HepG2 (cell line): ENCODE results near the gene SHANK3. TPM values are rescaled to one million over a fixed set of nuclear protein-coding genes. Genes with fewer than 3 reads are reported as not detected.

ENCODE experiments used
- HES4 ChIP-seq: sonication (generic); formaldehyde crosslinking; IDR thresholded peaks from 2 replicates; pipeline ENCODE4 v1.9.0; 2021; ENCODE audit warnings: mild to moderate bottlenecking, missing genetic modification reagents, borderline replicate concordance
- MAF1 ChIP-seq: sonication (generic); formaldehyde crosslinking; IDR thresholded peaks from 2 replicates; pipeline ENCODE4 v1.5.0; 2020; ENCODE audit warnings: missing genetic modification reagents, borderline replicate concordance
- RBAK ChIP-seq: sonication (generic); formaldehyde crosslinking; IDR thresholded peaks from 2 replicates; pipeline ENCODE4 v1.5.1; 2020; ENCODE audit warnings: mild to moderate bottlenecking, missing genetic modification reagents
- RNF2 ChIP-seq: fragments of 450-650 bp; conservative IDR thresholded peaks from 2 replicates; pipeline ENCODE4 v1.6.1; 2016; ENCODE audit warnings: low read depth
- SNRNP70 ChIP-seq: fragments of 200-400 bp; formaldehyde crosslinking; IDR thresholded peaks from 2 replicates; pipeline ENCODE4 v1.6.1; 2017; ENCODE audit warnings: mild to moderate bottlenecking, low read depth, low read length, moderate library complexity
- SRSF1 ChIP-seq: fragments of 200-400 bp; formaldehyde crosslinking; optimal IDR thresholded peaks from 2 replicates; pipeline ENCODE3; 2017; ENCODE audit warnings: mild to moderate bottlenecking, low read depth, low read length, moderate library complexity
- STAG1 ChIP-seq: sonication (generic); formaldehyde crosslinking; IDR thresholded peaks from 2 replicates; pipeline ENCODE4 v1.4.0; 2020; ENCODE audit warnings: missing genetic modification reagents
- TAF1 ChIP-seq: sonication (generic); formaldehyde crosslinking; IDR thresholded peaks from 2 replicates; pipeline ENCODE4 v1.4.0; 2020; ENCODE audit warnings: missing genetic modification reagents
- ZNF138 ChIP-seq: sonication (generic); formaldehyde crosslinking; IDR thresholded peaks from 2 replicates; pipeline ENCODE4 v1.5.0; 2020; ENCODE audit warnings: mild to moderate bottlenecking, low read depth, missing genetic modification reagents
- ZNF33B ChIP-seq: sonication (generic); formaldehyde crosslinking; IDR thresholded peaks from 2 replicates; pipeline ENCODE4 v1.5.1; 2020; ENCODE audit warnings: mild to moderate bottlenecking, missing genetic modification reagents
- ZNF567 ChIP-seq: sonication (generic); formaldehyde crosslinking; IDR thresholded peaks from 2 replicates; pipeline ENCODE4 v1.8.1; 2023; ENCODE audit warnings: mild to moderate bottlenecking, missing genetic modification reagents, borderline replicate concordance
- ZNF589 ChIP-seq: sonication (generic); formaldehyde crosslinking; conservative IDR thresholded peaks from 2 replicates; pipeline ENCODE4 v1.8.0; 2022; ENCODE audit warnings: mild to moderate bottlenecking, moderate library complexity, missing genetic modification reagents
- ZNF766 ChIP-seq: sonication (generic); formaldehyde crosslinking; IDR thresholded peaks from 2 replicates; pipeline ENCODE4 v1.5.0; 2020; ENCODE audit warnings: missing genetic modification reagents, borderline replicate concordance
- ZNF781 ChIP-seq: sonication (generic); formaldehyde crosslinking; IDR thresholded peaks from 2 replicates; pipeline ENCODE4 v1.5.1; 2020; ENCODE audit warnings: borderline replicate concordance, mild to moderate bottlenecking, missing genetic modification reagents; ENCODE audit errors: not compliant biosample characterization
- ZNF879 ChIP-seq: sonication (generic); formaldehyde crosslinking; IDR thresholded peaks from 2 replicates; pipeline ENCODE4 v1.8.1; 2023; ENCODE audit warnings: missing genetic modification reagents
- polyA plus RNA-seq, 8 experiments: library from polyadenylated mRNA; depleted of rRNA in 3 of 8; stranded (reverse) in 7 of 8; unstranded in 1 of 8; fragments of >200 nt; fragmentation: Illumina TruSeq in 4 of 8; extraction: Trizol in 4 of 8; gene quantifications; 2 replicates each; pipeline versions ENCODE4 v1.2.1 to v1.2.3, GENCODE V29; 2011 to 2016; ENCODE audit warnings: low read depth in 4 of 8, missing spikeins in 1 of 8, mixed read lengths in 1 of 8; ENCODE audit not compliant: insufficient read depth in 1 of 8
- total RNA-seq, 5 experiments: library from RNA; depleted of rRNA; stranded (reverse); fragments of >200 nt; fragmentation: Illumina TruSeq; extraction: Trizol; gene quantifications; 2 replicates each; pipeline ENCODE4 v1.2.3, GENCODE V29; 2016; ENCODE audit warnings: low read depth in 1 of 5
- TF ChIP-seq, protein P1 (sequence below): IDR thresholded peaks from 2 replicates; pipeline ENCODE4 v1.6.1; 2016
- TF ChIP-seq, protein P2 (sequence below): sonication (generic); formaldehyde crosslinking; IDR thresholded peaks from 2 replicates; pipeline ENCODE4 v1.4.0; 2020; ENCODE audit warnings: low read depth, mild to moderate bottlenecking, missing genetic modification reagents
- TF ChIP-seq, protein P3 (sequence below): fragments of 450-650 bp; IDR thresholded peaks from 2 replicates; pipeline ENCODE4 v1.6.1; 2017
- TF ChIP-seq, protein P4 (sequence below): sonication (generic); formaldehyde crosslinking; IDR thresholded peaks from 2 replicates; pipeline ENCODE4 v1.4.0; 2020; ENCODE audit warnings: missing genetic modification reagents

The SHANK3 gene
- total and polyA plus RNA-seq, 2 of the 13 experiments (the other 11 are each of a cell fraction or from before 2014, with no cell fraction given), result 2.9 to 4.6 TPM

DNA sequence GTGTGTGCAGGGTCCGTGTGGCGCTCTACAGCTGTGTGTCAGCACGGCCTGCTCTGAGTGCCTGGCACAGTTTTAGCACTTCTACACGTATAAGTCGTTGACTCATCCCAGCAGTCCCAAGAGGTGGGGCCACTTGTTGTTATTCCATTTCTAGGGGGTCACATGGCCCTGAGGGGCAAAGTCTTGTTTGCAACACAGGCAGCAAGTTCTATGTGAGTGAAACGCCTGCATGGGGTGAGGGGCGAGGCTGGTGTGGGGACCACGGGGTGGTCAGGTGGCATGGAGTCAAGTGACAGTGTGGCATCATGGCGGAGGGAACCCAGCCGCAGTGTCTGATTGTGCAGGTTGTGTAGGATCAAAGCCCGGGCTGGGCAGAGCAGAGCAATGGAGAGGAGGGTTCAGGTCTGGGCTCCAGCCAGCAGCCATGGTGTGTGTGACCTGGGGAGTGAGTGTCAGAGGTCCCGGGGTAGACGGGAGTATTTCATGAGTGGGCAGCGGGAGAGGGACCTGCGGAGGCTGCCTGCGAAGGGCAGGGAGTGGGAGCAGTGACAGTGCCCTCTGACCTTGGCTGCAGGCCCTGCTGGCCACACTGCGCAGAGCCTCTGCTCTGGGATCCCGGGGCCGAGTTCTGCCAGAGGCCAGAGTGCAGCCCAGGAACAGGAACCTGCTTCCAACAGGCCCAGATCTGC is 27.9 kb downstream of the SHANK3 start (continued):
- peak; percentile 71 for TF ChIP-seq TAF1 (CRISPR knock-in tag)
- TF ChIP-seq, protein P1, sequence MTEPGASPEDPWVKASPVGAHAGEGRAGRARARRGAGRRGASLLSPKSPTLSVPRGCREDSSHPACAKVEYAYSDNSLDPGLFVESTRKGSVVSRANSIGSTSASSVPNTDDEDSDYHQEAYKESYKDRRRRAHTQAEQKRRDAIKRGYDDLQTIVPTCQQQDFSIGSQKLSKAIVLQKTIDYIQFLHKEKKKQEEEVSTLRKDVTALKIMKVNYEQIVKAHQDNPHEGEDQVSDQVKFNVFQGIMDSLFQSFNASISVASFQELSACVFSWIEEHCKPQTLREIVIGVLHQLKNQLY (CRISPR knock-in tag), result peak; percentile 71
- peak; percentile 88 for TF ChIP-seq ZNF781
- TF ChIP-seq, protein P2, sequence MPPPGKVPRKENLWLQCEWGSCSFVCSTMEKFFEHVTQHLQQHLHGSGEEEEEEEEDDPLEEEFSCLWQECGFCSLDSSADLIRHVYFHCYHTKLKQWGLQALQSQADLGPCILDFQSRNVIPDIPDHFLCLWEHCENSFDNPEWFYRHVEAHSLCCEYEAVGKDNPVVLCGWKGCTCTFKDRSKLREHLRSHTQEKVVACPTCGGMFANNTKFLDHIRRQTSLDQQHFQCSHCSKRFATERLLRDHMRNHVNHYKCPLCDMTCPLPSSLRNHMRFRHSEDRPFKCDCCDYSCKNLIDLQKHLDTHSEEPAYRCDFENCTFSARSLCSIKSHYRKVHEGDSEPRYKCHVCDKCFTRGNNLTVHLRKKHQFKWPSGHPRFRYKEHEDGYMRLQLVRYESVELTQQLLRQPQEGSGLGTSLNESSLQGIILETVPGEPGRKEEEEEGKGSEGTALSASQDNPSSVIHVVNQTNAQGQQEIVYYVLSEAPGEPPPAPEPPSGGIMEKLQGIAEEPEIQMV (CRISPR knock-in tag), result no peak
- TF ChIP-seq RNF2, result no peak
- no peak for TF ChIP-seq SNRNP70
- TF ChIP-seq ZNF567 (CRISPR knock-in tag), result no peak; the same call in none of the 2 replicates
- TF ChIP-seq ZNF33B (CRISPR knock-in tag), result no peak
- no peak for TF ChIP-seq SRSF1
- peak; percentile 79; the same call in 1 of the 2 replicates for TF ChIP-seq ZNF766 (CRISPR knock-in tag)
- no peak for TF ChIP-seq ZNF138 (CRISPR knock-in tag)
- TF ChIP-seq MAF1, result no peak
- no peak for TF ChIP-seq ZNF589
- TF ChIP-seq RBAK (CRISPR knock-in tag), result 0 out of 2 replicates have a peak, but pooled peaks have one; percentile 59
- TF ChIP-seq HES4 (CRISPR knock-in tag), result peak; percentile 61
- TF ChIP-seq, protein P3, sequence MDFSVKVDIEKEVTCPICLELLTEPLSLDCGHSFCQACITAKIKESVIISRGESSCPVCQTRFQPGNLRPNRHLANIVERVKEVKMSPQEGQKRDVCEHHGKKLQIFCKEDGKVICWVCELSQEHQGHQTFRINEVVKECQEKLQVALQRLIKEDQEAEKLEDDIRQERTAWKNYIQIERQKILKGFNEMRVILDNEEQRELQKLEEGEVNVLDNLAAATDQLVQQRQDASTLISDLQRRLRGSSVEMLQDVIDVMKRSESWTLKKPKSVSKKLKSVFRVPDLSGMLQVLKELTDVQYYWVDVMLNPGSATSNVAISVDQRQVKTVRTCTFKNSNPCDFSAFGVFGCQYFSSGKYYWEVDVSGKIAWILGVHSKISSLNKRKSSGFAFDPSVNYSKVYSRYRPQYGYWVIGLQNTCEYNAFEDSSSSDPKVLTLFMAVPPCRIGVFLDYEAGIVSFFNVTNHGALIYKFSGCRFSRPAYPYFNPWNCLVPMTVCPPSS, result no peak
- no peak for TF ChIP-seq ZNF879 (CRISPR knock-in tag)
- TF ChIP-seq STAG1 (CRISPR knock-in tag), result no peak
- TF ChIP-seq, protein P4, sequence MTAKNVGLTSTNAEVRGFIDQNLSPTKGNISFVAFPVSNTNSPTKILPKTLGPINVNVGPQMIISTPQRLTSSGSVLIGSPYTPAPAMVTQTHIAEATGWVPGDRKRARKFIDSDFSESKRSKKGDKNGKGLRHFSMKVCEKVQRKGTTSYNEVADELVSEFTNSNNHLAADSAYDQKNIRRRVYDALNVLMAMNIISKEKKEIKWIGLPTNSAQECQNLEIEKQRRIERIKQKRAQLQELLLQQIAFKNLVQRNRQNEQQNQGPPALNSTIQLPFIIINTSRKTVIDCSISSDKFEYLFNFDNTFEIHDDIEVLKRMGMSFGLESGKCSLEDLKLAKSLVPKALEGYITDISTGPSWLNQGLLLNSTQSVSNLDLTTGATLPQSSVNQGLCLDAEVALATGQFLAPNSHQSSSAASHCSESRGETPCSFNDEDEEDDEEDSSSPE (CRISPR knock-in tag), result peak; percentile 53; the same call in 1 of the 2 replicates
